HT1080 (cell line): ENCODE measurements around the gene SNED1. TPM values are rescaled to one million over a fixed set of nuclear protein-coding genes. Genes with fewer than 3 reads are reported as not detected.

ENCODE experiments used
- DNase-seq: peaks from one replicate; pipeline ENCODE4 v3.0.0-alpha.2; 2015; ENCODE audit warnings: low read depth
- total RNA-seq: library from RNA; depleted of rRNA; stranded (reverse); fragments of >200 nt; shearing (Covaris generic); gene quantifications from 2 replicates; pipeline ENCODE4 v1.2.3, GENCODE V29; 2014

SNED1 gene
- total RNA-seq, 1 experiment from 2014 or later, result 2.7 TPM

DNA sequence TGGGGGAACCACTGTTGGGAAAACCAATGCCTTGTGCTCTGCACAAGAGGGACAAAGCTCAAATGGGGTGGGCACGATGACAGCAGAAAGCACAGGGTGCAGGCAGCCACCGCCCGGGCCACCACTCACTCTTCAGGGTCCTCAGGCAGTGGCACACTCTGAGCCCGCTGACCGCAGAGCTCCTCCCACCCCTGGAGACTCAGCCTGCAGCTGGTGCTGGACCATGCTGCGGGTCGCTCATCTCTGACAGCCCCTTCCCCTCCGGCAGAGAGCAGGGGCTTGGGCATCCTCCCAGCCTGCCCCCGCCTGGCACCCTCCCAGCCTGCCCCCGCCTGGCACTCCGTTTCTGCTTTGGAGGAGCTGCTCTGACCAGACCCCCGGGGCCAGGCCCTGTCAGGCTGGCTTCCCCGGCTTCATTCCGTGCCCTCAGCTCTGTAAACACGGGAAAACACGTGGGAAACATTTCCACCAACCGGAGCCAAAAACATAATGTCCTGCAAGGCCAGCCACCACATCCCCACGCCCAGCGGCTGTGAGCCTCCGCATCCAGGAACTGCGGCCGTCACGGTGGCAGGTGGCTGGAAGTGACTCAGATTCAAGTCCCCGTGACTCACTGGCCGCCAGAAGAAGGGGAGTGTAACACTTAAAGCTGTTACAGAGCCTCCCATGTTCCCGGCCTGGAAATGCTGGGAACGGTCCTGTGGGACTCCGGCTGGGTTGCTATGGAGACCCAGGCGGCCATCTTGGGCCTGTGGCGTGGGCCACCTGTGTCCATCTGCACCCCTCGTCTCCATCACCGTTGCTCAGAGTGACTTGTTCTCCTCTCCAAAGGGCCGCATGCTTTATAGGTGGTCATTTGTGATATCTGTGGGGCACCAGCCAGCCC, 6.8 kb upstream of the SNED1 start:
- peak; percentile 99 for DNase-seq

DNA sequence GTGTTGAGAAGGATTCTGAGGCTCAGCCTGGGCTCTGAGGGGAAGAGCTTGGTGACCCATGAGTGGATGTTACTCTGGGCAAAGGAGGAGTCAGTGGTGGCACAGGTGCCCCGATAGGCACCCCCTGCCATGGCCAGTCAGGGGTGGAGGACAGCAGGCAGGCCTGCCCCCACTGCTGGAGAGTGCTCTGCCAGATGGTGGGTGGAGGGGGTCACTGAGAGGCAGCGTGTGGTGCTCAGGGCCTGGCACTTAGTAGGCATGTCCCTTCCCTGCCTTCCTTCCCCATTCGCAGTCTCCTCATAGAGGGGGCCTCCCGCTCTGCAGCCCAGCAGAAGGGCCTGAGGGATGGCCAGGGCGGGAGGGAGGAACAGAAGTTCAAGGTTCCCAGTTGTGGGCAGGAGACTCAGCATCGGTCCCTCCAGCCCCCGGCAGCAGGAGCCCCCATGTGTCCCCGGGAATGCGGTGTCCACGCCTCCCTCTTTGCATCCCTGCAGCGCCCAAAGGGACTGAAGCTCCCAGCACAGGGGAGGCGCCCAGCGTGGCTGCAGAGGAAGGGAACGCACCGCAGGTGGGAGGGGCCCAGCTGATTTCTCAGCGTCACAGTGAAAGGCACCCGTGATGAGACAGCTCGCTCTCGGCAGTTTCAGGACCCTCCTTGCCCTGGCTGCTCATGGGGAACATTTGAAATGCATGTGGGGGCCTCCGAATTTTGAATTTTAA, 5.7 kb upstream of the SNED1 start:
- no peak for DNase-seq

DNA sequence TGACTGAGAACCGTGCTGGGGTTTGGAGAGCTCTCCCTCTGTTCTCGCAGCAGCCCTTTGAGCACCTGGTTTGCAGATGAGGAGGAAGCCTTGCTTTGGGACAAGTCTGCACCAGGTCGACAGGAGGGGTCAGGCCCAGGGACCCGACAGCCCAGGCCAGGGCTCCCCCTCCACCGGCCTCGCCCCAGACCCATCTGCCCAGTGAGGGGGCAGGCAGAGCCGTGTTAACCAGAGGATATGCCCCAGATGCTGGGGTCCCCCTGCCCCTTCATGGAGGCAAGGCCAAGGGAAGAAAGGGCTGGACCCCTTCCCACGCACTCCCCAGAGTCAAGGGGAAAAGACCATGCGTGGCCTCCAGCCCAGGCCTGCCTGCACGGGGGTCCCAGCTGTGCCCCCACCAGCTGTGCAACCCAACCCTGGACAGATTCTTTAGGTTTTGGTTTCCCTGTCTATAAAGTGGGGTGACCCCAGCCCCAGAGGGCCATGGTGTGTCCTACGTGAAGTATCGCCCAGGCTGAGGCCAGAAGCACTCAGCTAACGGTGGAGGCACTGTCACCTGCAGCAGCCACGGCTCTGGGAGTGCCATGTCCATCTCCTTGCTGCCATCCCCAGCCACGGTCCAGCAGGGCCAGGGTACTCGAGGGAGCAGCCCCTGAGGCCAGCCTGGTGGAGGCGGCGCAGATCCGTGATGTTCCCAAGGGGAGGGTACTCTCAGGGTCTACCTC, 4.8 kb upstream of the SNED1 start:
- no peak for DNase-seq

DNA sequence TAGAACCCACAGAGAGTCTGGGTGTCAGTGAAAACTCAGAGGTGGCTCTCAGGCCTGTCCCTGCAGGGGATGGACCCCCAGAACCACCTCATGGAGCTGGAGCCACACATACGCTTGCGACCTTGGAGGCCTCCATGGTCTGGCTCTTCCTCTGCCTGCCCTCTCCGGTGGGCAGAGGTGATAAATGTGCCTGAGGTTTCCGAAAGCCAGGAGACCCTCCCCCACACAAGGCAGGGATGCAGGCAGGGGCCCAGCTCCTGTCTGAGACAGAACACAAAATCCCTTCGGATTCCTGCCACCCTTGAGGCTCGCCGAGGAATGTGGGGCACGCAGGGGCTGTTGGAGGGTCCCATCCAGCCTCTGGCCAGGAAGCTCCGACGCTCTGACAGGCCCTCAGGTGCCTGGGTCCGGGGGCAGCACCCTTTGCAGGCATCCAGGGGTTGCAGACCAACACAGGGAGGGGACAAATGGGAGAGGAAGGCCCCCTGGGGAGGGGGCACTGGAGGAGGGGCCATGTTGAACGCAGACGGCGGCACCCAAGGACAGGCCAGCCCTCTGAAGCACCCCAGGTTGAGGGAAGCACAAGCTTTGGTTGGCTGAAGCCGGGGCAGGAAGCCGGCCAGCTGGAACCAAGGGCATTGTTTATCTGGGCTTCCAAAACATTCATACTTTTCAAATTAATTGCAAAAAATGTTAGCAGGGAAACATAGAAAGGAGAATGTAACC, 4.1 kb upstream of the SNED1 start:
- DNase-seq, result no peak

DNA sequence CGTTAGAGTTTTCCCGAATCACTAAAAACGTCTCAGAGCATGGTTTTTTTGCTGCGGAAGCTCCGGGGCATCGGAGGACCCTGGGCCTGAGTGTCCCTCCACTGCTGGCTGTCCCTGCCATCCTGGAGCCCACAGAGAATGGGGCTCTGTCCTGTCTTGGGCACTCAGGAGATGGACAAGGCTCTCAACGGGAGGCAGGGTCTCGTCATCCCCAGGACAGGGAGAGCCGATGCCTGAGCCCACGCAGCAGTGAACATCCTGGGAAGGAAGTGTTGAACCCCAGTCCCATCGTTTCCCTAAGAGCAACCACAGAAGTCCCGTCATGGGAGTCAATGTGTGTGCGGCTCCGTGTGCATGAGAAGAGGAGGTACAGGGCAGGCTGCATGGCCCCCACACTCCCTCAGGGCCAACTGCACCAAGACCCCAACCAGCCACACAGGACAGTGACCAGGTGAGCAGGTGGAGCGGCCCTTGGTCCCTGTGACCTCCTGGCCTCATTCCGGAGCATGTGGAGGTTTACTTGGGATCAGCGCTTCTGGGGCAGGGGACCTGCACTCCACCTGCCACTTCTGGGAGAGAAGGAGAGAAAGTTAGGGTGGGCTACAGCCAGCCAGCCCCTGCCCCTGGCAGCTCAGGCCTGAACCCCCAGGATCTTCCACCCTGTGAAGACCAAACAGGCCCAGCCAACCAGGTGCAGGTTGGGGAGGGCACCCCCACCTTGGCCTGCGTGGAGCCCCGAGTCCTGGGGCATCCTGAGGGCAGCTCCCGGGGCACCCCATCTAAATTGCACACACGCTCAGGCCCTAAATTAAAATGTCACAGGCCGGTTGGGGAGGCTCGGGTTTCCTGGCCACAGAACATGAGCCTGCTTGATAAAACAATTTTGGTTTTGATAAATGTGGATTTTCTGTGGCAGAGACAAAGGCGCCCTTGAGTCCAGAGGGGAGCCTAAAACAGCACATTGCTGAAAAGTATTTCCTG, 3.1 kb upstream of the SNED1 start:
- no peak for DNase-seq

DNA sequence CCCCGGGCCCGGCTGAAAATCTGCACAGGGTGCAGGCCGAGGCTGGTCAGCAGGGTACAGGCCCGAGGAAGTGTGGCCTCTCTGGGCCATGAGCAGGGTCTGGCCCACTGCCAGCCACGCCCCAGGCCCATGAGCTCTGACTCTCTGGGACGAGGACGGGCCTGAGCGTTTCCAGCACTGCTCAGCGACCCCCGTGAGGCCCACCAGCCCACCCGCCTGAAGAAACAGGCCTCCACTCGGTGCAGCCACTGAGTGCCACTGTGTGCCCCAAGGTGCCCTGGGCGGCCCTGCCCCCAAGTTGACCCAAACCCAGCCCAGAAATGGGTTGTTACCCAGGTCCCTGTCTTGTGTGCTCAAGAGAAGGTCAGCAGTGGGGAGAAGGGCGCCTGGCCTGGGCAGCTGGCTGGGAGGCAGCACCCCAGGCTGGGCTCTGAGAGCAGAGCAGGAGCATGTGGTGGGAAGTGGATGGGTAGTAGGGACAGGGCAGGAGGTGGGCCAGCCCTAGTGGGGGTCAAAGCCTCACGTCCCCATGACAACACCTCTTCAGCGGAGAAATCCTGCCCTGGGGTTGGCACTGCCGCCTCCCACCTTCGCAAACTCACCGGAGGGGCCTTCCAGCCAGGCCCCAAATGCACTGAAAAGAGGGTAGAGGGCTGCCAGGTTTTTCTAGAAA, 2.1 kb upstream of the SNED1 start:
- no peak for DNase-seq

- DNase-seq, result no peak
These were observed 1.6 kb upstream of the SNED1 start for GRCh38 chr2:240996834-240997140.

- no peak for DNase-seq
These were observed 1.1 kb upstream of the SNED1 start for GRCh38 chr2:240997141-240997855.

- DNase-seq, result no peak
These were observed 232 bp downstream of the SNED1 start for GRCh38 chr2:240998706-240998994.

GRCh38 chr2:240998995-240999791, 775 bp downstream of the SNED1 start:
- DNase-seq, result no peak

- DNase-seq, result no peak
These were observed 1.6 kb downstream of the SNED1 start for GRCh38 chr2:240999873-241000541.

DNA sequence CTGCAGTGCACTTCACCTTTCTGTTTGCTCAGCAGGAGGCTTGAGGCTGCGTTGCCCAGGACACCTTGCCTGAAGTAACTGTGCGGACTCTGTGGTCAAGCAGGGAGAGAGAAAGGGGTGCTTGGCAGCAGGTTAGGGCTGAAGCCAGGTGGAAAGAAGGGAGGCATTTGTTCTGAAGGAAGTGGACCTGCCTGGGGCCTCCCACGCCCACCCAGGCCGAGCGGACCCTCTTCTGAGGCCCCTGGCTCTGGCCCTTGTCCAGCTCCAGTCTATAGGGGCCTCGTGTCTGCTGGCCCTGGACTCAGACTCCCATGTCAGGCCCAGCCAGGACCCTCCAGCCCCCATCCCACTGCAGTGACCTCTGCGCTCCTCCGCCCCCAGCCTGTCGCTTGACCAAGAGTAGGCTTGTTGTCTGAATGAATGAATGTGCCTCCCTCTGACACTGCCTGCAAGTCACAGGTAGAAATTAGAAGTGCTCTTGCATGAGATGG, 2.5 kb downstream of the SNED1 start:
- DNase-seq, result no peak

- no peak for DNase-seq
These were observed 3.2 kb downstream of the SNED1 start for GRCh38 chr2:241001413-241002274.

- DNase-seq, result no peak
These were observed 4.0 kb downstream of the SNED1 start for GRCh38 chr2:241002275-241003046.

DNA sequence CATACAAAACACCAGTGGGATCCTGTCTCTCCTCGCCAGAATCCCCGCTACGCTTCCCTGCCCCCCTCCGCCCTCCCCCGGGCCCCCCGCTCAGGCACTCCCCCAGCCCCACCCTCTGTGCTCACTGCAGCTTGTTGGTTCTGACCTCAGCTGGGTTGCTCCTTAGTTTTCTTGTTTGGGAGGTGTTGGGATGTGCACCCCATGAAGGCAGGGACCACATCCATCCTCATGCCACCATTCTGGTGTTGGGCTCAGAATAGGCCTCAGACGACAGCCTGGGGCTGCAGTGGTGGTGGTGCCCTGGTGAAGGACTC, 4.6 kb downstream of the SNED1 start:
- DNase-seq, result no peak

- DNase-seq, result no peak
These were observed 5.0 kb downstream of the SNED1 start for GRCh38 chr2:241003369-241003768.
